SK-N-SH (cell line): ENCODE measurements around the gene NEK7. TPM values are rescaled to one million over a fixed set of nuclear protein-coding genes. Genes with fewer than 3 reads are reported as not detected.

Experiments
- CTCF ChIA-PET: fragments of 300-600, 350-600 bp; formaldehyde crosslinking; extraction: SDS; loops from one replicate; lab custom pipeline; 2021; lab: Yijun Ruan, JAX
- POLR2A ChIA-PET: fragments of 350-600 bp; sonication (Branson Sonifier 250); formaldehyde crosslinking; extraction: SDS; loops from one replicate; lab custom pipeline; 2020; ENCODE audit warnings: antibody characterized with exemption, inconsistent platforms; lab: Yijun Ruan, JAX
- DNase-seq: peaks from one replicate; pipeline ENCODE4 v3.0.0; 2012
- H2AFZ ChIP-seq: fragments of 200-600 bp; sonication (generic); 2 replicates; pipeline ENCODE4 v1.8.1; 2016; ENCODE audit warnings: antibody characterized with exemption, mild to moderate bottlenecking, low read depth
- H3F3A ChIP-seq: fragments of 200-600 bp; sonication (generic); replicated peaks from 2 replicates; pipeline ENCODE3; 2016; ENCODE audit warnings: antibody characterized with exemption, mild to moderate bottlenecking; ENCODE audit not compliant: insufficient read depth
- H3K27ac ChIP-seq, 2 experiments: fragments of 200-500 bp in 1 of 2; fragments of 200-600 bp in 1 of 2; sonication (Bioruptor generic) in 1 of 2; sonication (generic), shearing (Covaris generic) in 1 of 2; 2 replicates each; pipeline versions ENCODE4 v1.5.1 to v1.6.1; 2014 to 2016; ENCODE audit warnings: low read depth in 2 of 2, inconsistent platforms in 1 of 2, low read length in 1 of 2, mild to moderate bottlenecking in 1 of 2, mixed read lengths in 1 of 2
- H3K27me3 ChIP-seq: fragments of 200-600 bp; sonication (generic), shearing (Covaris generic); 2 replicates; pipeline ENCODE4 v1.6.1; 2016; ENCODE audit warnings: mixed run types; ENCODE audit not compliant: insufficient read depth
- H3K36me3 ChIP-seq, 2 experiments: fragments of 200-500 bp in 1 of 2; fragments of 200-600 bp in 1 of 2; sonication (Bioruptor generic) in 1 of 2; sonication (generic) in 1 of 2; replicated peaks in 1 of 2; 2 replicates each; pipeline versions ENCODE3 to v1.5.1; 2014 to 2016; ENCODE audit warnings: low read length in 1 of 2, mild to moderate bottlenecking in 1 of 2; ENCODE audit not compliant: insufficient read depth in 2 of 2, control insufficient read depth in 1 of 2
- H3K4me1 ChIP-seq, 2 experiments: fragments of 200-500 bp in 1 of 2; fragments of 200-600 bp in 1 of 2; sonication (Bioruptor generic) in 1 of 2; sonication (generic), shearing (Covaris generic) in 1 of 2; 2 replicates each; pipeline versions ENCODE4 v1.5.1 to v1.6.1; 2014 to 2016; ENCODE audit warnings: low read depth in 1 of 2, low read length in 1 of 2, mixed run types in 1 of 2; ENCODE audit not compliant: insufficient read depth in 2 of 2, control insufficient read depth in 1 of 2
- H3K4me2 ChIP-seq: fragments of 200-600 bp; sonication (generic), shearing (Covaris generic); 2 replicates; pipeline ENCODE4 v1.6.1; 2017; ENCODE audit warnings: mixed run types
- H3K4me3 ChIP-seq, 2 experiments: fragments of 200-500 bp in 1 of 2; fragments of 200-600 bp in 1 of 2; sonication (Bioruptor generic) in 1 of 2; sonication (generic), shearing (Covaris generic) in 1 of 2; 2 replicates each; pipeline versions ENCODE4 v1.5.1 to v1.8.1; 2014 to 2016; ENCODE audit warnings: low read depth in 2 of 2, inconsistent platforms in 1 of 2, low read length in 1 of 2, mild to moderate bottlenecking in 1 of 2, mixed read lengths in 1 of 2, moderate library complexity in 1 of 2
- H3K79me2 ChIP-seq: fragments of 200-600 bp; sonication (generic); 2 replicates; pipeline ENCODE4 v1.8.1; 2017; ENCODE audit warnings: mild to moderate bottlenecking; ENCODE audit not compliant: insufficient read depth
- H3K9ac ChIP-seq: fragments of 200-600 bp; sonication (generic); 2 replicates; pipeline ENCODE4 v1.6.1; 2017; ENCODE audit warnings: mixed run types
- H3K9me2 ChIP-seq: fragments of 200-600 bp; sonication (generic); 2 replicates; pipeline ENCODE4 v1.6.1; 2017; ENCODE audit warnings: mixed run types
- H3K9me3 ChIP-seq: fragments of 200-600 bp; sonication (generic); 2 replicates; pipeline ENCODE4 v1.6.1; 2017; ENCODE audit warnings: mixed run types, mild to moderate bottlenecking, moderate library complexity
- H4K20me1 ChIP-seq: fragments of 200-600 bp; sonication (generic); 2 replicates; pipeline ENCODE4 v1.6.1; 2017; ENCODE audit warnings: mild to moderate bottlenecking, mixed run types; ENCODE audit not compliant: insufficient read depth
- FOSL2 ChIP-seq: IDR thresholded peaks from 2 replicates; pipeline ENCODE4 v1.4.0; 2012; ENCODE audit warnings: low read depth, mild to moderate bottlenecking, moderate library complexity, borderline replicate concordance
- FOXJ3 ChIP-seq: sonication (generic); formaldehyde crosslinking; IDR thresholded peaks from 2 replicates; pipeline ENCODE4 v1.5.1; 2020; ENCODE audit warnings: mild to moderate bottlenecking, missing genetic modification reagents
- FOXM1 ChIP-seq: IDR thresholded peaks from 2 replicates; pipeline ENCODE4 v1.4.0; 2012; ENCODE audit warnings: low read depth, mild to moderate bottlenecking
- GABPA ChIP-seq: IDR thresholded peaks from 2 replicates; pipeline ENCODE4 v1.4.0; 2012; ENCODE audit warnings: low read depth, mild to moderate bottlenecking
- MAX ChIP-seq: IDR thresholded peaks from 2 replicates; pipeline ENCODE4 v1.4.0; 2012; ENCODE audit warnings: low read depth
- MEF2A ChIP-seq: IDR thresholded peaks from 2 replicates; pipeline ENCODE4 v1.4.0; 2012; ENCODE audit warnings: low read depth, borderline replicate concordance
- NRF1 ChIP-seq: IDR thresholded peaks from 2 replicates; pipeline ENCODE4 v1.6.1; 2012; ENCODE audit warnings: low read depth, mild to moderate bottlenecking, low read length
- SIN3A ChIP-seq: IDR thresholded peaks from 2 replicates; pipeline ENCODE4 v1.6.1; 2012; ENCODE audit warnings: low read depth, mild to moderate bottlenecking, low read length, moderate library complexity, borderline replicate concordance
- WGBS: methylation state at CpG from one replicate; pipeline ENCODE4 v1.1.6; 2017; ENCODE audit warnings: low lambda C conversion rate; 5-methylcytosine and 5-hydroxymethylcytosine counted together
- polyA plus RNA-seq, 3 experiments: library from polyadenylated mRNA; depleted of rRNA; stranded (reverse); fragments of >200 nt; gene quantifications; 2 replicates each; pipeline ENCODE4 v1.2.3, GENCODE V29; 2012
- TF ChIP-seq, protein P1 (sequence below): IDR thresholded peaks from 2 replicates; pipeline ENCODE4 v1.6.1; 2012; ENCODE audit warnings: mild to moderate bottlenecking, low read depth, low read length, moderate library complexity
- TF ChIP-seq, protein P2 (sequence below): fragments of 200-600 bp; sonication (generic); IDR thresholded peaks from 2 replicates; pipeline ENCODE4 v1.6.1; 2017; ENCODE audit warnings: antibody characterized with exemption, mild to moderate bottlenecking, moderate library complexity
- TF ChIP-seq, protein P3 (sequence below): IDR thresholded peaks from 2 replicates; pipeline ENCODE4; 2012

Gene NEK7
- polyA plus RNA-seq, 1 of the 3 experiments (the other 2 are of a cell fraction), result 85.8 TPM

- Histone ChIP-seq H3F3A (peaks cover 34% of the 10 kb centered on the region), H3K9ac (no peak overlapping the region), H3K27me3 (no peaks in the 10 kb centered on the region), H3K27ac (no peak overlapping the region), H3K36me3 (peaks cover 2 to 3% of the 10 kb centered on the region in 2 experiments), H2AFZ (no peak overlapping the region), H3K9me2 (no peaks in the 10 kb centered on the region), H3K9me3 (no peaks in the 10 kb centered on the region), H3K4me2 (no peak overlapping the region), H3K4me1 (peaks cover 32 to 48% of the 10 kb centered on the region in 2 experiments; a peak in 3 of 4 replicates), H3K79me2 (peaks cover 100% of the 10 kb centered on the region), H4K20me1 (peaks cover 98% of the 10 kb centered on the region), H3K4me3 (no peak overlapping the region)
- ChIA-PET CTCF (interaction anchor here (1.7 kb wide), 1 partner anchor 16 kb away, joined by 5 read pairs; no protein-coding TSS in a partner anchor), POLR2A (no interaction called here)
- TF ChIP-seq FOSL2, result no peak
- TF ChIP-seq FOXJ3 (CRISPR knock-in tag), result no peak
- TF ChIP-seq MAX, result no peak
- TF ChIP-seq, protein P1, sequence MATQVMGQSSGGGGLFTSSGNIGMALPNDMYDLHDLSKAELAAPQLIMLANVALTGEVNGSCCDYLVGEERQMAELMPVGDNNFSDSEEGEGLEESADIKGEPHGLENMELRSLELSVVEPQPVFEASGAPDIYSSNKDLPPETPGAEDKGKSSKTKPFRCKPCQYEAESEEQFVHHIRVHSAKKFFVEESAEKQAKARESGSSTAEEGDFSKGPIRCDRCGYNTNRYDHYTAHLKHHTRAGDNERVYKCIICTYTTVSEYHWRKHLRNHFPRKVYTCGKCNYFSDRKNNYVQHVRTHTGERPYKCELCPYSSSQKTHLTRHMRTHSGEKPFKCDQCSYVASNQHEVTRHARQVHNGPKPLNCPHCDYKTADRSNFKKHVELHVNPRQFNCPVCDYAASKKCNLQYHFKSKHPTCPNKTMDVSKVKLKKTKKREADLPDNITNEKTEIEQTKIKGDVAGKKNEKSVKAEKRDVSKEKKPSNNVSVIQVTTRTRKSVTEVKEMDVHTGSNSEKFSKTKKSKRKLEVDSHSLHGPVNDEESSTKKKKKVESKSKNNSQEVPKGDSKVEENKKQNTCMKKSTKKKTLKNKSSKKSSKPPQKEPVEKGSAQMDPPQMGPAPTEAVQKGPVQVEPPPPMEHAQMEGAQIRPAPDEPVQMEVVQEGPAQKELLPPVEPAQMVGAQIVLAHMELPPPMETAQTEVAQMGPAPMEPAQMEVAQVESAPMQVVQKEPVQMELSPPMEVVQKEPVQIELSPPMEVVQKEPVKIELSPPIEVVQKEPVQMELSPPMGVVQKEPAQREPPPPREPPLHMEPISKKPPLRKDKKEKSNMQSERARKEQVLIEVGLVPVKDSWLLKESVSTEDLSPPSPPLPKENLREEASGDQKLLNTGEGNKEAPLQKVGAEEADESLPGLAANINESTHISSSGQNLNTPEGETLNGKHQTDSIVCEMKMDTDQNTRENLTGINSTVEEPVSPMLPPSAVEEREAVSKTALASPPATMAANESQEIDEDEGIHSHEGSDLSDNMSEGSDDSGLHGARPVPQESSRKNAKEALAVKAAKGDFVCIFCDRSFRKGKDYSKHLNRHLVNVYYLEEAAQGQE, result no peak
- TF ChIP-seq NRF1, result no peak
- TF ChIP-seq MEF2A, result no peak
- TF ChIP-seq, protein P2, sequence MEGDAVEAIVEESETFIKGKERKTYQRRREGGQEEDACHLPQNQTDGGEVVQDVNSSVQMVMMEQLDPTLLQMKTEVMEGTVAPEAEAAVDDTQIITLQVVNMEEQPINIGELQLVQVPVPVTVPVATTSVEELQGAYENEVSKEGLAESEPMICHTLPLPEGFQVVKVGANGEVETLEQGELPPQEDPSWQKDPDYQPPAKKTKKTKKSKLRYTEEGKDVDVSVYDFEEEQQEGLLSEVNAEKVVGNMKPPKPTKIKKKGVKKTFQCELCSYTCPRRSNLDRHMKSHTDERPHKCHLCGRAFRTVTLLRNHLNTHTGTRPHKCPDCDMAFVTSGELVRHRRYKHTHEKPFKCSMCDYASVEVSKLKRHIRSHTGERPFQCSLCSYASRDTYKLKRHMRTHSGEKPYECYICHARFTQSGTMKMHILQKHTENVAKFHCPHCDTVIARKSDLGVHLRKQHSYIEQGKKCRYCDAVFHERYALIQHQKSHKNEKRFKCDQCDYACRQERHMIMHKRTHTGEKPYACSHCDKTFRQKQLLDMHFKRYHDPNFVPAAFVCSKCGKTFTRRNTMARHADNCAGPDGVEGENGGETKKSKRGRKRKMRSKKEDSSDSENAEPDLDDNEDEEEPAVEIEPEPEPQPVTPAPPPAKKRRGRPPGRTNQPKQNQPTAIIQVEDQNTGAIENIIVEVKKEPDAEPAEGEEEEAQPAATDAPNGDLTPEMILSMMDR, result no peak
- no peak for TF ChIP-seq FOXM1
- TF ChIP-seq, protein P3, sequence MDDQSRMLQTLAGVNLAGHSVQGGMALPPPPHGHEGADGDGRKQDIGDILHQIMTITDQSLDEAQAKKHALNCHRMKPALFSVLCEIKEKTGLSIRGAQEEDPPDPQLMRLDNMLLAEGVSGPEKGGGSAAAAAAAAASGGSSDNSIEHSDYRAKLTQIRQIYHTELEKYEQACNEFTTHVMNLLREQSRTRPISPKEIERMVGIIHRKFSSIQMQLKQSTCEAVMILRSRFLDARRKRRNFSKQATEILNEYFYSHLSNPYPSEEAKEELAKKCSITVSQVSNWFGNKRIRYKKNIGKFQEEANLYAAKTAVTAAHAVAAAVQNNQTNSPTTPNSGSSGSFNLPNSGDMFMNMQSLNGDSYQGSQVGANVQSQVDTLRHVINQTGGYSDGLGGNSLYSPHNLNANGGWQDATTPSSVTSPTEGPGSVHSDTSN, result no peak
- TF ChIP-seq GABPA, result no peak
- no peak for TF ChIP-seq SIN3A
- DNase-seq, result no peak
- WGBS, result 81% methylated on average over 5 of the region's 5 CpGs
Observed at GRCh38 chr1:198171667-198172540, 15.1 kb downstream of the NEK7 start.
